ENCODE measurements around the gene EHF. TPM values are rescaled to one million over a fixed set of nuclear protein-coding genes. Genes with fewer than 3 reads are reported as not detected.

Gene EHF
- total and polyA plus RNA-seq, 4 donors: 8.9 to 144 (median 62.9) TPM

DNA sequence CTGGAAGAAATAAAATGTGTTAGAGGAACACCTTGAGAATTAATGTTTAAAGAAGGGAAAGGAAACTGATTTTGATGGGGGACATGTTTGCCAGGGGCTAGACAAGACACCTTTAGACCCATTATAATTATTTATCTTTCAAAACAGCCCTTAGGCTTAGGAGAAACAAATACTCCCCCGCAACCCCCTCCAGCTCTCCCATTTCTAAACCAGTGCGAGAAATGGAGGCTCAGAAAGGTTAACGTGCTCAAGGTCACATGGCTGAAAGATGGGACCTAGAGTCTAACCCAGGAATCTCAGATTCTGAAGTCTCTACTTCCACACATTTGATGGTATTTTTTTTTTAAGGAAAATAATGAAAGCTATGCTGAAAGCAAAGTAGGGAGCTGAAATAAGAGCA, 18.0 kb downstream of the EHF start:
- Histone ChIP-seq H3K9me3 (ENCODE audit: control insufficient read depth in 4 of 4, insufficient read depth in 3 of 4, low read length in 3 of 4) (no peaks in the 10 kb centered on the region), H3K4me3 (no peak overlapping the region), H3K36me3 (ENCODE audit: control insufficient read depth in 4 of 4, insufficient read depth in 4 of 4, low read length in 4 of 4) (no peaks in the 10 kb centered on the region), H3K27me3 (ENCODE audit: control insufficient read depth in 3 of 3, insufficient read depth in 3 of 3, low read length in 2 of 3) (no peaks in the 10 kb centered on the region), H3K9ac (ENCODE audit: insufficient read depth in 1 of 2, low read length in 2 of 2) (no peak overlapping the region), H3K27ac (ENCODE audit: low read depth in 1 of 2, low read length in 1 of 2) (peak overlapping the region in 1 of 2 donors; percentile 17), H3K4me1 (ENCODE audit: control insufficient read depth in 5 of 5, insufficient read depth in 5 of 5, low read length in 5 of 5) (peaks cover 0 to 11% (median 4%) of the 10 kb centered on the region in 5 donors)
- ATAC-seq (ENCODE audit: insufficient read depth, low FRiP score) (no peak), DNase-seq (no peak)
- TF ChIP-seq, protein P1, sequence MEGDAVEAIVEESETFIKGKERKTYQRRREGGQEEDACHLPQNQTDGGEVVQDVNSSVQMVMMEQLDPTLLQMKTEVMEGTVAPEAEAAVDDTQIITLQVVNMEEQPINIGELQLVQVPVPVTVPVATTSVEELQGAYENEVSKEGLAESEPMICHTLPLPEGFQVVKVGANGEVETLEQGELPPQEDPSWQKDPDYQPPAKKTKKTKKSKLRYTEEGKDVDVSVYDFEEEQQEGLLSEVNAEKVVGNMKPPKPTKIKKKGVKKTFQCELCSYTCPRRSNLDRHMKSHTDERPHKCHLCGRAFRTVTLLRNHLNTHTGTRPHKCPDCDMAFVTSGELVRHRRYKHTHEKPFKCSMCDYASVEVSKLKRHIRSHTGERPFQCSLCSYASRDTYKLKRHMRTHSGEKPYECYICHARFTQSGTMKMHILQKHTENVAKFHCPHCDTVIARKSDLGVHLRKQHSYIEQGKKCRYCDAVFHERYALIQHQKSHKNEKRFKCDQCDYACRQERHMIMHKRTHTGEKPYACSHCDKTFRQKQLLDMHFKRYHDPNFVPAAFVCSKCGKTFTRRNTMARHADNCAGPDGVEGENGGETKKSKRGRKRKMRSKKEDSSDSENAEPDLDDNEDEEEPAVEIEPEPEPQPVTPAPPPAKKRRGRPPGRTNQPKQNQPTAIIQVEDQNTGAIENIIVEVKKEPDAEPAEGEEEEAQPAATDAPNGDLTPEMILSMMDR (IDR thresholded peaks at IDR 0.05; ENCODE audit: control extremely low read depth, extremely low read depth): no peak
- WGBS, 2 donors: 61 to 66% methylated on average over 3 of the region's 3 CpGs

DNA sequence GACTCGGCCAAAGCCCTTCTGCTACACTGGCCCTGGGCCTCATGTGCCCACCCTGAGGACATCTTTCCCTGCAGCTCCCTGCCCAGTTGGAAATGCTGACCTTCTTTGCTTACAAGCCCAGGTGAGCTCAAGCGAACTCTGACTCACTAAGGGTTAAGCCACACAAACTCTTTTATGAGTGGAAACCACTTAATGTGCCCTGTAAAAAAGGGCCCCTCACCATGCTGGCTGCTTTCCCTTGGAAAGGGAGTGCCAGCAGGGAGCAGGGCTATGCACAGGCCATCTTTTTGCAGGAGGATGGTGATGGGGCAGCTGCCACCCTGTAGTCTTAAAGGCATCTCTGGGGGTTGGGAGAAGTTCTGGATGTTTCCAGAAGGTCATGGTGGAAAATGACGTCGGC, 18.7 kb downstream of the EHF start:
- DNase-seq (peak in 1 of 3 donors; percentile 54), ATAC-seq (ENCODE audit: insufficient read depth, low FRiP score) (no peak)
- Histone ChIP-seq H3K9me3 (ENCODE audit: control insufficient read depth in 4 of 4, insufficient read depth in 3 of 4, low read length in 3 of 4) (no peaks in the 10 kb centered on the region), H3K27me3 (ENCODE audit: control insufficient read depth in 3 of 3, insufficient read depth in 3 of 3, low read length in 2 of 3) (no peaks in the 10 kb centered on the region), H3K36me3 (ENCODE audit: control insufficient read depth in 4 of 4, insufficient read depth in 4 of 4, low read length in 4 of 4) (no peaks in the 10 kb centered on the region), H3K27ac (ENCODE audit: low read depth in 1 of 2, low read length in 1 of 2) (peak overlapping the region in 1 of 2 donors; percentile 72), H3K9ac (ENCODE audit: insufficient read depth in 1 of 2, low read length in 2 of 2) (no peak overlapping the region), H3K4me1 (ENCODE audit: control insufficient read depth in 5 of 5, insufficient read depth in 5 of 5, low read length in 5 of 5) (peaks cover 0 to 11% (median 4%) of the 10 kb centered on the region in 5 donors), H3K4me3 (no peak overlapping the region)
- WGBS, 2 donors: 66 to 76% methylated on average over 4 of the region's 4 CpGs
- TF ChIP-seq, protein P1 (IDR thresholded peaks at IDR 0.05; ENCODE audit: control extremely low read depth, extremely low read depth): no peak

DNA sequence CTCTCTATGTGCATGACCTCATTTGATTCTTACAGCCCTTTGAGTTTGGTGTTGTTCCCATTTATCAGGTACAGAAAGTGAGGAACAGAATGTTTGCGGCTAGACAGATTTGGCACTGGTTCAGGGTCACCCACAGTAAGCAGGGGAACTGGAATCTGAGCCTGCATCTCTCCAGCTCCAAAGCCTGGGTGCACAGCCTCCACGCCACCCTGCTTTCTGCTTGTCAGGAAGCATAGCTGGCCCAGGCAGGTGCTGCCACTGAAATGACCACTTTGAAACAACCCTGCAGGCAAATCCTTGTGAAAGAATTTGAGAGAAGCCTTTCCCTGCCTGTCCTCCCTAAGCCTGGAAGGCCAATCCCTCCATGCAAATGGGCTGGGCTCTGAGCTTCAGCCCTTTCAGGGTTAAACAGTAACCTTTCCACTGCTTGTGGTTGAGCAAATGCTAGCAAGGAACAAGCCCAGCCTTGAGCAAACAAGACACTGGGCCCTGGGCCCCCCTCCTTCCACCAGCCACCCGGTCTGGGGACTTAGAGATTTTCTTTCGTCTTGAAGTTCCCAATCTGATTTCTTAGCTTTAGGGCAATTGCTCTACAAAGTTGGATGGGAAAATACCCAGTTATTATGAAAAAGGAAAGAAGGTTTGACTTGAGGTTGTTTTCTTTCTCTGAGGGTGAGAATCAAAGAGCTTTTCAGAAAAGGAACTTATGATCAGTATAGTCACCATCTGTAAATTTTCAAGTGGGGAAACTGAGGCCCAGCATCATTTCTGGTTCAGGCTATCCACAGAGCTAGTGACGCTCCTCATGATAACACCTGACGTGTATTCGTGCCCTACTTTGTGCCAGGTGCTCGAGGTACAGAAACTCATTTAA, 19.4 kb downstream of the EHF start:
- H3K4me3 ChIP-seq: no peak overlapping the region

More for the DNA sequence above, 19.4 kb downstream of the EHF start:
- Histone ChIP-seq H3K27ac (ENCODE audit: low read depth in 1 of 2, low read length in 1 of 2) (peak overlapping the region in 1 of 2 donors; percentile 79), H3K9me3 (ENCODE audit: control insufficient read depth in 4 of 4, insufficient read depth in 3 of 4, low read length in 3 of 4) (no peaks in the 10 kb centered on the region), H3K27me3 (ENCODE audit: control insufficient read depth in 3 of 3, insufficient read depth in 3 of 3, low read length in 2 of 3) (no peaks in the 10 kb centered on the region), H3K36me3 (ENCODE audit: control insufficient read depth in 4 of 4, insufficient read depth in 4 of 4, low read length in 4 of 4) (peaks cover 0 to 2% (median 0%) of the 10 kb centered on the region in 4 donors), H3K4me1 (ENCODE audit: control insufficient read depth in 5 of 5, insufficient read depth in 5 of 5, low read length in 5 of 5) (peaks cover 0 to 11% (median 4%) of the 10 kb centered on the region in 5 donors), H3K9ac (ENCODE audit: insufficient read depth in 1 of 2, low read length in 2 of 2) (no peak overlapping the region)
- TF ChIP-seq, protein P1 (IDR thresholded peaks at IDR 0.05; ENCODE audit: control extremely low read depth, extremely low read depth): no peak
- ATAC-seq (ENCODE audit: insufficient read depth, low FRiP score) (peak; percentile 84), DNase-seq (peak; percentile 63 to 83 (median 78))
- WGBS, 2 donors: 61 to 70% methylated on average over 8 of the region's 8 CpGs
